BE2C (cell line): ENCODE results near the gene KCNN3.

Experiments used
- DNase-seq: peaks from one replicate; pipeline ENCODE4 v3.0.0-alpha.2; 2020
- H3K27me3 ChIP-seq: fragments of 250-450 bp; sonication (Bioruptor Pico); 2 replicates; pipeline ENCODE4 v1.5.1; 2020; ENCODE audit warnings: mild to moderate bottlenecking
- H3K36me3 ChIP-seq: fragments of 250-450 bp; sonication (Bioruptor Pico); 2 replicates; pipeline ENCODE4 v1.5.1; 2020; ENCODE audit warnings: mild to moderate bottlenecking
- H3K4me1 ChIP-seq: fragments of 250-450 bp; sonication (Bioruptor Pico); 2 replicates; pipeline ENCODE4 v1.5.1; 2020
- H3K4me3 ChIP-seq: 2 replicates; pipeline ENCODE4 v1.5.1; 2011; ENCODE audit warnings: low read depth, low read length
- H3K9me3 ChIP-seq: fragments of 250-450 bp; sonication (Bioruptor Pico); 2 replicates; pipeline ENCODE4 v1.5.1; 2020
- CTCF ChIP-seq: IDR thresholded peaks from 2 replicates; pipeline ENCODE4 v1.5.1; 2012; ENCODE audit warnings: mild to moderate bottlenecking, low read depth, low read length

Gene KCNN3

GRCh38 chr1:154855186-154855851 lies 14.8 kb downstream of the KCNN3 start:
- H3K36me3 ChIP-seq: no peaks in the 10 kb centered on the region
- H3K9me3 ChIP-seq: no peaks in the 10 kb centered on the region
- TF ChIP-seq CTCF: no peak
- H3K4me3 ChIP-seq: no peak overlapping the region
- no peaks in the 10 kb centered on the region for H3K27me3 ChIP-seq
- peaks cover 13% of the 10 kb centered on the region for H3K4me1 ChIP-seq
- DNase-seq: no peak

DNA sequence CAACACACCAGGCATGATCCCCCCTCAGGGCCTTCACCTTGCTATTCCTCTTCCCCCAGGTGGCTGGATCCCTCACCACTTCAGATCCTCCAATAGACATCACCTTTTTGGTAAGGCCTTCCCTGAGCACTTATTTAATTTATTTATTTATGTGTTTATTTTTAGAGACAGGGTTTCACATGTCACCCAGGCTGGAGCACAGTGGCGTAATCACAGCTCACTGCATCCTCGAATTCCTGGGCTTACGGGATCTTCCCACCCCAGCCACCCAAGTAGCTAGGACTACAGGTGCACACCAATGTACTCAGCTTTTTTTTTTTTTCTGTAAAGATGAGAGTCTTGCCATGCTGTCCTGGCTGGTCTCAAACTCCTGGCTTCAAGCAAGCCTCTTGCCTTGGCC lies 17.2 kb downstream of the KCNN3 start:
- H3K9me3 ChIP-seq: no peaks in the 10 kb centered on the region
- H3K36me3 ChIP-seq: no peaks in the 10 kb centered on the region
- H3K27me3 ChIP-seq: no peaks in the 10 kb centered on the region
- H3K4me1 ChIP-seq: peaks cover 18% of the 10 kb centered on the region
- H3K4me3 ChIP-seq: no peak overlapping the region
- TF ChIP-seq CTCF: no peak
- DNase-seq: no peak

GRCh38 chr1:154851392-154852177 lies 18.5 kb downstream of the KCNN3 start:
- DNase-seq: peak; percentile 57
- peaks cover 24% of the 10 kb centered on the region for H3K4me1 ChIP-seq
- TF ChIP-seq CTCF: no peak
- H3K27me3 ChIP-seq: no peaks in the 10 kb centered on the region
- no peaks in the 10 kb centered on the region for H3K36me3 ChIP-seq
- H3K4me3 ChIP-seq: no peak overlapping the region
- H3K9me3 ChIP-seq: no peaks in the 10 kb centered on the region

DNA sequence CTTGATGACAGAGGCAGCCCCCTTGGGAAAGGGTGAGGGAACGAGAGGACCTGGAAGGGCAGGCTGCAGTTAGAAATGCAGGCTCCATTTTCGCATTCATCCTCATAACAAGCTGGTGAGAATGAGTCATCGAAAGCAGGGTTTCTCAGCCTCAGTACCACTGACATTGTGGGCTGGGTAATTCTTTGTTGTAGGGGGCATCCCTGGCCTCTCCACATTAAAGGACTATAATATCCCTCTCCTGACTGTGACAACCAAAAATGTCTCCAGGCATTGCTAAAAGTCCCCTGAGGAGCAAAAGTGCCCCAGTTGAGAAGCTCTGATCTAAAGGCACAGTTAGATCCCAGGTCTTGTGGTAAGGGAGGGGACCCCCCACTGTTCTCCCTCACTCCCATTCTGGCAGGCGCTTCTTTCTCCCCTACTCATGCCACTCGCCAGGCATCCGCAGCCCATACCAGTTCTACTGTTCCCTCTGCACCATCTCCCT lies 20.4 kb downstream of the KCNN3 start:
- H3K9me3 ChIP-seq: no peaks in the 10 kb centered on the region
- no peak for TF ChIP-seq CTCF
- H3K36me3 ChIP-seq: no peaks in the 10 kb centered on the region
- DNase-seq: no peak
- no peaks in the 10 kb centered on the region for H3K27me3 ChIP-seq
- H3K4me1 ChIP-seq: peaks cover 19% of the 10 kb centered on the region
- no peak overlapping the region for H3K4me3 ChIP-seq

GRCh38 chr1:154848983-154849382 lies 21.1 kb downstream of the KCNN3 start:
- peaks cover 19% of the 10 kb centered on the region for H3K4me1 ChIP-seq
- H3K27me3 ChIP-seq: no peaks in the 10 kb centered on the region
- no peak for DNase-seq

More at GRCh38 chr1:154848983-154849382, 21.1 kb downstream of the KCNN3 start:
- TF ChIP-seq CTCF: no peak
- no peaks in the 10 kb centered on the region for H3K36me3 ChIP-seq
- no peak overlapping the region for H3K4me3 ChIP-seq
- H3K9me3 ChIP-seq: no peaks in the 10 kb centered on the region
